Gastroesophageal sphincter (tissue), 4 donors: ENCODE results near the gene CCSER1. TPM values are rescaled to one million over a fixed set of nuclear protein-coding genes. Genes with fewer than 3 reads are reported as not detected.
"Not testable (repeated sequence)": the region's sequence is repeated elsewhere in the genome, so short reads cannot be mapped to it uniquely, and the experiment has no call there.

Experiments
- ATAC-seq: fragments of 150-250 bp; one replicate; pipeline ENCODE4 v1.9.1; 2016; ENCODE audit warnings: mild to moderate bottlenecking, moderate library complexity
- H3K27ac ChIP-seq, 4 donors: fragments of 200-600 bp; sonication (generic) in 3 of 4; 1 replicate in 3 of 4; 2 replicates in 1 of 4; pipeline ENCODE4 v1.5.1; 2016 to 2019
- H3K27me3 ChIP-seq: fragments of 200-600 bp; sonication (generic); one replicate; pipeline ENCODE4 v1.5.1; 2019
- H3K36me3 ChIP-seq, 2 donors: fragments of 200-600 bp; sonication (generic); one replicate each; pipeline ENCODE4 v1.5.1; 2019; ENCODE audit warnings: control low read depth in 1 of 2
- H3K4me1 ChIP-seq, 3 donors: fragments of 200-600 bp; sonication (generic); 1 replicate in 2 of 3; 2 replicates in 1 of 3; pipeline ENCODE4 v1.5.1; 2016 to 2019; ENCODE audit warnings: control low read depth in 2 of 3
- H3K4me3 ChIP-seq, 2 donors: fragments of 200-600 bp; sonication (generic); one replicate each; pipeline ENCODE4 v1.5.1; 2019; ENCODE audit warnings: mild to moderate bottlenecking in 1 of 2, moderate library complexity in 1 of 2
- H3K9me3 ChIP-seq, 3 donors: fragments of 200-600 bp; sonication (generic); one replicate each; pipeline ENCODE4 v1.5.1; 2017 to 2019; ENCODE audit warnings: control low read depth in 2 of 3
- EP300 ChIP-seq: sonication (generic); formaldehyde crosslinking; IDR thresholded peaks from one replicate; pipeline ENCODE4 v1.6.1; 2017; ENCODE audit warnings: antibody characterized with exemption, mild to moderate bottlenecking
- POLR2A ChIP-seq, 2 donors: fragments of 450-650 bp; IDR thresholded peaks; one replicate each; pipeline ENCODE4 v1.6.1; 2017; ENCODE audit warnings: antibody characterized with exemption in 2 of 2, mild to moderate bottlenecking in 2 of 2, moderate library complexity in 1 of 2
- POLR2AphosphoS5 ChIP-seq: sonication (generic); formaldehyde crosslinking; IDR thresholded peaks from one replicate; pipeline ENCODE4 v1.6.1; 2017; ENCODE audit warnings: antibody characterized with exemption
- WGBS, 2 donors: methylation state at CpG; one replicate each; pipeline ENCODE4 v1.1.5; 2018; ENCODE audit warnings: low coverage in 1 of 2; 5-methylcytosine and 5-hydroxymethylcytosine counted together
- total RNA-seq, 4 donors: library from RNA; depleted of rRNA; stranded (reverse); fragments of >200 nt; gene quantifications; one replicate each; pipeline ENCODE4 v1.1.0, GENCODE V29; 2016
- TF ChIP-seq, protein P1 (sequence below), 4 experiments: fragments of 200-600 bp in 2 of 4; fragments of 450-650 bp in 2 of 4; sonication (generic) in 1 of 4; IDR thresholded peaks; one replicate each; pipeline ENCODE4 v1.5.1; 2017 to 2019; ENCODE audit warnings: antibody characterized with exemption in 4 of 4, mild to moderate bottlenecking in 2 of 4, moderate library complexity in 2 of 4

CCSER1 gene
- total RNA-seq, 4 donors from 2014 or later = 2.4 to 9.3 (median 4.6) TPM

DNA sequence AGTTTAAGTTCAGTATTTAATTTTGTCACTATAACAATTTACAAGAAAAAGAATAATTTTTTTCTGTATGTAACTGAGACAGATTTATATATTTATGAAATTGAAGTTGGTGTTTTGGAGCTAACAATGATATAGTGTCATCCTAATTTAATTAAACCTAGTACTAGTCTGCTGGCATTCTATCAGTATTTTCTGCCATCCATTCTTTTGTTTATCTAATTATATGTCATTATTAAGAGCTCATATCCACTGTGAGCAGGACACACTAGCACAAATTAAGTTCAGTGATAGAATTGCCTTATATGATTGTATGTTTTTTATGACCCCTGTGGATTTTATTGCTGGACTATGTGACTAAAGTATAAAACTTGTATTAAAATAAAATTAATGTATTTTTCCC lies 996.5 kb downstream of the CCSER1 start:
- Histone ChIP-seq H3K27me3 (no peaks in the 10 kb centered on the region), H3K4me1 (no peaks in the 10 kb centered on the region), H3K27ac (no peak overlapping the region), H3K4me3 (no peak overlapping the region), H3K36me3 (no peaks in the 10 kb centered on the region), H3K9me3 (no peaks in the 10 kb centered on the region)
- no peak for TF ChIP-seq EP300
- no peak for TF ChIP-seq POLR2A (IDR thresholded peaks at IDR 0.05)
- TF ChIP-seq POLR2AphosphoS5 = no peak
- TF ChIP-seq, protein P1, sequence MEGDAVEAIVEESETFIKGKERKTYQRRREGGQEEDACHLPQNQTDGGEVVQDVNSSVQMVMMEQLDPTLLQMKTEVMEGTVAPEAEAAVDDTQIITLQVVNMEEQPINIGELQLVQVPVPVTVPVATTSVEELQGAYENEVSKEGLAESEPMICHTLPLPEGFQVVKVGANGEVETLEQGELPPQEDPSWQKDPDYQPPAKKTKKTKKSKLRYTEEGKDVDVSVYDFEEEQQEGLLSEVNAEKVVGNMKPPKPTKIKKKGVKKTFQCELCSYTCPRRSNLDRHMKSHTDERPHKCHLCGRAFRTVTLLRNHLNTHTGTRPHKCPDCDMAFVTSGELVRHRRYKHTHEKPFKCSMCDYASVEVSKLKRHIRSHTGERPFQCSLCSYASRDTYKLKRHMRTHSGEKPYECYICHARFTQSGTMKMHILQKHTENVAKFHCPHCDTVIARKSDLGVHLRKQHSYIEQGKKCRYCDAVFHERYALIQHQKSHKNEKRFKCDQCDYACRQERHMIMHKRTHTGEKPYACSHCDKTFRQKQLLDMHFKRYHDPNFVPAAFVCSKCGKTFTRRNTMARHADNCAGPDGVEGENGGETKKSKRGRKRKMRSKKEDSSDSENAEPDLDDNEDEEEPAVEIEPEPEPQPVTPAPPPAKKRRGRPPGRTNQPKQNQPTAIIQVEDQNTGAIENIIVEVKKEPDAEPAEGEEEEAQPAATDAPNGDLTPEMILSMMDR (IDR thresholded peaks at IDR 0.05) = no peak
- ATAC-seq = no peak

GRCh38 chr4:91127192-91127591 lies 1000.0 kb downstream of the CCSER1 start:
- no peaks in the 10 kb centered on the region for H3K9me3 ChIP-seq
- H3K27me3 ChIP-seq = no peaks in the 10 kb centered on the region
- H3K4me3 ChIP-seq = no peak overlapping the region
- ATAC-seq = no peak
- 62 to 64% methylated on average over 2 of the region's 2 CpGs for WGBS, 2 donors
- no peak overlapping the region for H3K27ac ChIP-seq
- no peaks in the 10 kb centered on the region for H3K4me1 ChIP-seq
- no peak for TF ChIP-seq EP300
- TF ChIP-seq POLR2AphosphoS5 = no peak
- TF ChIP-seq POLR2A (IDR thresholded peaks at IDR 0.05) = no peak
- TF ChIP-seq, protein P1 (IDR thresholded peaks at IDR 0.05) = no peak
- H3K36me3 ChIP-seq = no peaks in the 10 kb centered on the region

DNA sequence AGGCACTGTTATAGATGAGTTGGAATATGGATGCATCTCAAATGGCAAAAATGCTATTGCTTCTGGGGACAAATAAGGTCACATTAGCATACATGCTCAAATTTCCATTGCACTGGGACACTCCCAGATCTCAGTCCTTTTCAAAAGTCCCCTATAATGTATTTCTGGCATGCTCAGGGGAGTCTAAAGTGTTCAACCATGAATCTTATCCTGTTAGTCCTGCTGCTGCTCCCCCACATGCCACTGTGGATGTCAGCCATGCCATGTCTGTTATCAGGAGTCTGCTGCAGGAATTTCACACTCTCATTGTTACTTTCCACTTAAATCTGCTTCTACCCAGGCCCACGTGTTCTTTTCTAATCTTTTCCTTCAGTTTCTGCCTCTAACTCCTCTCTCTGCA lies 1000.6 kb downstream of the CCSER1 start:
- no peaks in the 10 kb centered on the region for H3K9me3 ChIP-seq
- no peak overlapping the region for H3K27ac ChIP-seq
- H3K27me3 ChIP-seq = no peaks in the 10 kb centered on the region
- ATAC-seq = no peak
- WGBS, 2 donors = 6 to 17% methylated on average over 1 of the region's 1 CpG
- no peak overlapping the region for H3K4me3 ChIP-seq
- TF ChIP-seq POLR2AphosphoS5 (no peak), POLR2A (IDR thresholded peaks at IDR 0.05) (no peak), EP300 (no peak)
- TF ChIP-seq, protein P1 (IDR thresholded peaks at IDR 0.05) = no peak
- H3K4me1 ChIP-seq = no peaks in the 10 kb centered on the region
- H3K36me3 ChIP-seq = no peaks in the 10 kb centered on the region

- 77 to 79% methylated on average over 4 of the region's 4 CpGs for WGBS, 2 donors
- Histone ChIP-seq H3K9me3 (no peaks in the 10 kb centered on the region), H3K4me1 (no peaks in the 10 kb centered on the region), H3K27me3 (no peaks in the 10 kb centered on the region), H3K4me3 (no peak overlapping the region), H3K36me3 (no peaks in the 10 kb centered on the region), H3K27ac (no peak overlapping the region)
- TF ChIP-seq EP300 = no peak
- TF ChIP-seq POLR2AphosphoS5 = no peak
- TF ChIP-seq, protein P1 (IDR thresholded peaks at IDR 0.05) = no peak
- TF ChIP-seq POLR2A (IDR thresholded peaks at IDR 0.05) = no peak
- ATAC-seq = no peak
Observed at GRCh38 chr4:91128519-91128918, 1001.3 kb downstream of the CCSER1 start.

DNA sequence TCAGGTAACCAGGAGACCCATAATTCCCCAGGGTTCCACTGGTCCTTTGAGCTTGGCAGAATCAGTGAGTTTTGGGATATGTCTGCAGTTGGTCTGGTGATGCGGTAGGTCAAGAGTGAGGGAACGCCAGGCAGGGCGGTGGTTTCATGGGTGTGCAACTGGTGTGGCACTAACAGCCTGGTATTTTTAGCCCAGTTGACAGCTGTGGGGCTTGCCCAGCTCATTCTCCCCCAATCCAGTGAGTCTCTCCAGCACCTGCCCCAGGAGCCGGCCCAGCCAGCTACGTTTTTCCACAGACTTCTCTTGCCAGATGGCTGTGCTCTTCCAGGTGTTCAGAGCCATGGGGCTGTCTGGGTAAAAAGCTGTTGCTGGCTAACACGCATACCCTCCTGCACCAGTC lies 1019.9 kb downstream of the CCSER1 start:
- Histone ChIP-seq H3K27me3 (no peaks in the 10 kb centered on the region), H3K4me3 (no peak overlapping the region), H3K36me3 (no peaks in the 10 kb centered on the region), H3K27ac (no peak overlapping the region), H3K9me3 (peaks cover 0 to 44% (median 0%) of the 10 kb centered on the region in 3 donors), H3K4me1 (no peaks in the 10 kb centered on the region)
- 70 to 100% methylated on average over 1 to 2 of the region's 6 CpGs for WGBS, 2 donors
- no peak for ATAC-seq
- TF ChIP-seq POLR2A (IDR thresholded peaks at IDR 0.05) (no peak), POLR2AphosphoS5 (no peak), EP300 (no peak)
- TF ChIP-seq, protein P1 (IDR thresholded peaks at IDR 0.05) = no peak

DNA sequence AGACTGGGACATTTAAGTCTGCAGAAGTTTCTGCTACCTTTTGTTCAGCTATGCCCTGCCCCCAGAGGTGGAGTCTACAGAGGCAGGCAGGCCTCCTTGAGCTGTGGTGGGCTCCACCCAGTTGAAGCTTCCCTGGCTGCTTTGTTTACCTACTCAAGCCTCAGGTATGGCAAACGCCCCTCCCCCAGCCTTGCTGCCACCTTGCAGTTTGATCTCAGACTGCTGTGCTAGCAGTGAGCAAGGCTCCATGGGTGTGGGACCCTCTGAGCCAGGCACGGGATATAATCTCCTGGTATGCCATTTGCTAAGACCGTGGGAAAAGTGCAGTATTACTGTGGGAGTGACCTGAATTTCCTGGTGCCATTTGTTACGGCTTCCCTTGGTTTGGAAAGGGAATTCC lies 1026.8 kb downstream of the CCSER1 start:
- WGBS, 2 donors = 83% methylated on average over 2 of the region's 4 CpGs; no CpG with 5 or more reads in 1 of the 2 donors
- not testable (repeated sequence) for ATAC-seq, H3K36me3 ChIP-seq, H3K27me3 ChIP-seq, H3K4me1 ChIP-seq, H3K4me3 ChIP-seq, H3K27ac ChIP-seq
- H3K9me3 ChIP-seq = peaks cover 0 to 44% (median 0%) of the 10 kb centered on the region in 3 donors

- not testable (repeated sequence) for H3K4me1 ChIP-seq, H3K27me3 ChIP-seq, H3K27ac ChIP-seq, H3K9me3 ChIP-seq, ATAC-seq, H3K36me3 ChIP-seq, H3K4me3 ChIP-seq
- 93% methylated on average over 6 of the region's 42 CpGs; no CpG with 5 or more reads in 1 of the 2 donors for WGBS, 2 donors
Observed at GRCh38 chr4:91167864-91168653, 1040.9 kb downstream of the CCSER1 start.
